ENCODE data around the gene TGFBR3.

The TGFBR3 gene

DNA sequence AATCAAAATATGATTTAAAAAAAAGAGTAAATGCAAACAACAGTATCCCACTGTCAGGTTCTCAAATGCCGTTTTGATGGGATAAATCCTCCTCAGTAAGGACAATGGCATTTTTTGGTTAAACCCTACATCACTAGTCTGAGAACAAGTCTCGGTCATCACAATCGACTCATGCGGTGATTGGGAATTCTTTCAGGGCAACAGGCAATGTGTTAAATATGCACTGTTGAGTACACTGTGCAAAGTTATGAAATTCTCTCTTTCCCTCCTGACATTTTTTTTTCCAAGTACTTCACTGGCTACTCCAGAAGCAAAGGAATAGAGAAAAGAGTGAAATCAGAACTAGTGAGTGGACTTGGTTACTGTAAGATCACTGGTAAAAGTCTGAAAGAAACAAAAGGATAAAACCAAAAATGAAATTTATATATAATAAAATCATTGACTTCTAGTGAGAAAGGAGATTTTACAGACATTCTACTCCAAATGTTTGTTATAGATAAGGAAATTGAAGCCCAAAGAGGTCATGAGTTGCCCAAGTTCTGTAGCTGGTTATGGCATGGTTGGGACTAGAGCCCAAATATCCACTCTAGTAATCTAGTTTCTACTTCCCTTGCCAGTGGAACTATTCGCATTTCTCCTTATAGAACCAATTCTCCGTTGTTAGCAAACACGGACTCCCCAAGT, 111.3 kb downstream of the TGFBR3 start:
- no peak for DNase-seq

DNA sequence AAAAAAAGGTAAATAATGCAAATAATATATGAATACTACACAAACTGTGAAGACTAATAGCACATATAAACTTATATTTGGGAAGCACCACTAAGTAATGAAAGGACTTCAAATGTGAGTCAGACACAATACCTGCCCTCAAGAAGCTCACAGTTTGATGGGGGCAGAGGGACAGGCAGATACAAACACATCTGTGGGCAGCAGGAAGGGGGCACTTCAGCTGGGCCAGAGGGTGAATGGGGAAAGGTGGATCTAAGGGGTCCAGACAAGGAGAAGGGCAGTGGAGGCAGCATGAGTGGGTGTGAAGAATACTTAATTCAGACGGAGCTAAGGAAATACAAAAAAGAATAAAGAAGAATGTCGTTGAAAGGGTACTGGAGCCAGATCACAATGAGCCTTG, 114.2 kb downstream of the TGFBR3 start:
- DNase-seq, result no peak

DNA sequence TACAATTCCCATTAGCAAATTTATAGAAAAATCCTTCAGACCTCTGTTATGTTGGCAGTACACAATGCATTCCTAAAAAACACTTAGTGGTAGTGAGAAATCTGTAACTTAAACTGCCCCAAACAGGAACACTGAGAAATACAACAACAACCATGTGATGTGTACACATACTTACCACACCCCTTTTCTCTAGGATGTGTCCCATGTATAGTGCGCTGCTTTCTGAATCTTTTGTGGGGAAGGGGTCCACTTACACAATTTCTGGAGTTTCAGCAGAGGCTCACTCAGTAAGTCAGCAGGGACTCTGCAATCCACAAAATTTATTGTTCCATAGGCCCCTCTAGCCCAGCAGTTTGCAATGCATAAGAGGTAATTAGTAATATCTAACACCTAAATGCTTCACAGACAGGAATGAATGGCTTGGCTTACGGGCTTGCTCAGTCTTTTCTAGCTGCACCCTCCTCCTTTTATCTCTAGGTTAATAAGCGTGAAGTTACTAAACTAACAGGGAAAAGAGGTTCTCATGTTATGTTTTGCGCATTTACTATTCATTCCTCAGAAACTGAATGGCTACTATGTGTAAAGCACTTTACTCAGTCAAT, 115.2 kb downstream of the TGFBR3 start:
- no peak for DNase-seq

DNA sequence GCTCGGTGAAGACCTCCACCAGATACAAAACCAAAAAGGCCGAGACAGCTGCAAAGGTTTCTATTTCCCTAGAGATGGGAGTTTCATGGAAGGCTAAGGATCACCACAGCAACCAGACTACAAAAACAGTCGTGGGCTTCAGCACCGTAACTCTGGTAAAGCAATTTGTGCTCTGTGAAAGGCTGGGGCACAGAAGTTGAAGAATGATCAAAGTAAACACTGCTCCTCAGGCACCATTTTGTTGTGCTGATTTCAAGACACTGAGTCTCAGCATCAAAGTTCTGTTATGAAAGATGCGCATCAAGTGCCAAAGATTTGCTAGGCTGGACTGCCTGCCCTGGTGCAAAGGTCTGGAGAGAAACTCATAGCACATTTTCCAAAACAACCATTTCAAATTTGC, 116.2 kb downstream of the TGFBR3 start:
- no peak for DNase-seq

DNA sequence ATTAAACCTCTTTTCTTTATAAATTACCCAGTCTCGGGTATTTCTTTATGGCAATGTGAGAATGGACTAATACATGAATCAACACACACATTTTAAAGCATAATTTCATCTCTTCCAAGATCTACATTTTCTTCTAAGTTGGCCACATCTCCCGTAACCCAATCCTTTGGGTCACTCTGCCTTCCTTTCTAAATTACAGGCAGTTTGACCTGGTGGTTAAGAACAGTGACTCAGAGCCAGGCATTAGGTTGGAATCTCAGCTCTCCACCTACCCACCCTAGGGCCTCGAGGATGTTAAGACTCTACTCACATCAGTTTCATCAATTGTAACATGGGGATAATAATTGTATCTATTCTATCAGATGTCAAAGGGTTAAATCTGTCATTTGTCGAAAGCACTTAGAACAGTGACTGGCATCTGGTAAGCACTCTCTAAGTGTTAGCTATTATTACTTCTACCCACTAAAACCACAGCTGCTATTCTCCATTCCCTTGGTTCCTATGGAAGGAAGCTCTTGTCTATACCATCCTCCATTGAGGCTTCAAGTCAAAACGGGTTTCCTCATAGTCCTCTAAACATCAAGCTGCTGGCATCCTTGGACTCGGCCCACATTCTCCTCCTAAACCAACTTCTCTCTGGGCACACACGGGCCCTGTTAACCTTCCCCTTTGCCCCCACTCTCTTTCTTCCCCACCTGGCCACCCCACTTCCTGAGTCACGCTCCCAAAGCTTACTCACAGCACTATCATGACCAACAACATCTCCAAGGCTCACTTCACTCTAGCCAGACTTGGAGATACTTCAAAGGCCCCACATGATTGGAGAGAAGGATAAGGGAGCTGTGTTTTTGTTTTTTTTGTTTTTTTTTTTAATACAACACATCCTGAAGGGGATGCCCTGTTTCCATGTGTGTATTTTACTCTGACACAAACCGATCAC, 116.9 kb downstream of the TGFBR3 start:
- DNase-seq, result no peak

DNA sequence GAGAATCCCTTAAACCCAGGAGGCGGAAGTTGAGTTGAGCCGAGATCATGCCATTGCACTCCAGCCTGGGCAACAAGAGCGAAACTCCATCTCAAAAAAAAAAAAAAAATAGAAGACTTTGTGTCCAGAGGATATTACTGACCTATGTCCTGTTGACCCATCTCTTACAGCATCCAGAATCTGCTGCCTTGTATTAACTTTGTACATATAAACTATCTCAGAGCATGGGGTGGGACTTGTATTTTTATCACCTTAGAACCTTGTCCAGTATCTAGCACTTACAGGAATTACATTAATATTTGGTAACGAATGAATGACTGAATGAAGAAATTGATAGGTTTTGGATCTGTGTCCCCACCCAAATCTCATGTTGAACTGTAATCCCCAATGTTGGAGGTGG, 117.8 kb downstream of the TGFBR3 start:
- no peak for DNase-seq

DNA sequence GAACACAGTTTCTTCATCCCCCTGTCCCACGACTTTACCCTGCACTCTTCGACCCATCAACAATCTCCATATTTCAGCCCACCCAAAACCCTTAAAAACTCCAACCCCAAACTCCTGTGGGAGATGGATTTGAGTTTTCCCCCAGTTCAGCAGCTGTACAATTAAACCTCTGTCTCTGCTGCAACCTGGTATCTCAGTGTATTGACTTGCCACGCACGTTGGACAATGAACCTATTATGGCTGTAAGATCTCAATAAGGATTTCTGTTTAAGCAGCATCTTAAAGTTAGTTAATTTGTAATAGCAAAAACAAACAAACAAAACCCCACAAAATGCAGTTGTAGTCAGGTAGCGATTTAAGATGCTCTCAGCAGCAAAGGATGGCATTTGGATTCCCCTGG, 119.1 kb downstream of the TGFBR3 start:
- DNase-seq, result no peak

DNA sequence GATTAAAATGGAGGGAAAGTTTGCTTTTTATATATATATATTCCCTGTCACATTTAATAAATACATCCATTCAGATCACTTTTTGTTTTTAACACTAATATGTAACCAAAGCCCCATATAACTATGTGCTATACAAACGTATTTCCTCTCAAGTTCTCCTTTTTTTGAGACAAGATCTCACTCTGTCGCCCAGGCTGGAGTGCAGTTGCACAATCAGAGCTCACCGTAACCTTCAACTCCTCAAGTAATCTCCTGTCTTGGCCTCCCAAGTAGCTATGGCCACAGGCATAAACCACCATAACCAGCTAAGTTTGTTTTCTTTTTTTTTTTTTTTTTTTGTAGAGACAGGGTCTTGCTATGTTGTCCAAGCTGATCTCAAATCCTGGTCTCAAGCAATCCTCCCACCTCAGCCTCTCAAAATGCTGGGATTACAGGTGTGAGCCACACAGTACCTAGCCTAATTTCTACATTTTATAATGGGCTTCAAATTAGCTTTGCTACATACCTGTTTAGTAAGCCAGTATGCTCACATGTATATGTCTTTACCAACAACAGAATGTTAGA, 120.0 kb downstream of the TGFBR3 start:
- DNase-seq, result no peak

DNA sequence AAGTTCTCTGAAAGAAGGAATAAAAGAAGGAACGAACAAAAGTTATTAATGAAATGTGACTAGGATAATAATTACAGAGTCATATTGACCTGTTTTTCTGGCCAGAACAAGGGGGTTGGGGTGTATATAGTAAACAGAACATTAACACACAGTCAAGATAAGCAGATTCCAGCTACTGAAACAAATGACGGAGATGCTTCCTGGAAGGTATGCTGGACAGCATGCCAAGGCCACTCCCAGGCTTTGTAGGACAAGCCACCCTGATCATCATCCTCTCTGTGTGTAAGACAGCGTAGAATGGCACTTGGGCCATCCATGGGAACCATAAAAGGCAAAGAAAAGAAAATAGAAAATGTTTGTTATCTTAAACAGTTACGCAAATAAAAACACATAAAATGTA, 120.7 kb downstream of the TGFBR3 start:
- DNase-seq, result no peak

DNA sequence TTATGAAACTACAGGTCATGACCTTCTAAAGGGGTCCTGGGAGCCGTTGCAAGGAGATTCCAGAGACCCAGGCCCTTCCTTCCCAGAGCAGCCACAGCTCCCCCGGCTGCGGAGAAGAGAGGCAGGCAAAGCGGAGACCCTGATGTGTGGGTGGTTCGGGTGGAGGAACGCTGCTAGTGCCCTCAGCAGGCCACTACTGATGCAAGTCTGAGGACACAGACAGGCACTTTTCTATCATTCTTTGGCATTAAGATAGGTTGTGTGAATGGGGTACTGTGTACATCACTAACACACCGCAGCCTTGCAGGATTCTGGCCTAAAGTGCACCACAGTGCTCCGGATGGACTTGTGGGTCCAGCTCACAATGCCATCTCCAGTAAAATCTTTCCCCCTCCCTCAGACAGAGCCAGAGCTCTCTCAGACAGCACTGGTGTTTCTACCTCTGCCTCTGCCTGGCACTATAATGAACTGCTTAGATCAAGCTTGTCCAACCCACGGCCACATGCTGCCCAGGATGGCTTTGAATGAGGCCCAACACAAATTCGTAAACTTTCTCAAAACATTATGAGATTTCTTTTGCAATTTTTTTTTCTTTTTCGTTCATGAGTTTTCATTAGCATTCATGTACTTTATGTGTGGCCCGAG, 121.4 kb downstream of the TGFBR3 start:
- DNase-seq, result no peak

DNA sequence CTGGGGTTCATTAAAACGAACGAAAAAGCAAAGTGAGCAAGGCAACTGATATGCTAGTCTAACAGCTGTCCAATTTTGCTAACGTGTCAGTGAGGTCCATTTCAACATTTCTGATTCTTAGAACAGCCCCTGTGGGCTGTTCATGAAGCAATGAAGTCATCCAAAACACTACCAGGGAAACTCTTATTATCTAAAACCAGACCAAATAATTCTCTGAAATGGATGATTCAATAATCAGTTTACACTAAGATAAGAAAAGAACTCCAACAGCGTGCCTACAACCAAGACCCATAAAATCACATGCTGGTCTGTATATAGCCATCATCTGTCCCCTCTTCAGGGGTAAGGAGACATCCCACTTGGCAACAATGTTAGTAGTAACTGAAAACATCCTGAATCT, 122.7 kb downstream of the TGFBR3 start:
- peak; percentile 62 for DNase-seq

DNA sequence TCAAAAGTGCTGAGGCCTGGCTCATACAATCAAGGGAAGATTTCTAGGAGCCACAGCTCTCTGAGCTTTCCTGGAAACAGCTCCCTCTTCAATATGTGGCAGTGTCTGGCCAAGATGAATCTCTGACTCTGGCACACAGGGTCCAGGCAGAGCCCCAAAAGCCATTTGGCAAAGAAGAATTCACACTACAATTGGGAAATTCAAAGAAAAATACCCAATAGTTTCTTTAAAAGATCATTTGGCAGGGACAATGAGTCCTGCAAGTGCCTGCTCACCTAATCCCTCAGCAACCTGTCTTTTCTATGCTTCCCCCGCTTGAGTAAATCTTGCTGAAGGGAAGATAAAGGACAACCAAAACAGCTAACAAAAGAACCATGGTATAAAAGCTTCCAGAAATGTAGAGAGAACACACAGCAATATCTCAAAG, 124.6 kb downstream of the TGFBR3 start:
- no peak for DNase-seq

DNA sequence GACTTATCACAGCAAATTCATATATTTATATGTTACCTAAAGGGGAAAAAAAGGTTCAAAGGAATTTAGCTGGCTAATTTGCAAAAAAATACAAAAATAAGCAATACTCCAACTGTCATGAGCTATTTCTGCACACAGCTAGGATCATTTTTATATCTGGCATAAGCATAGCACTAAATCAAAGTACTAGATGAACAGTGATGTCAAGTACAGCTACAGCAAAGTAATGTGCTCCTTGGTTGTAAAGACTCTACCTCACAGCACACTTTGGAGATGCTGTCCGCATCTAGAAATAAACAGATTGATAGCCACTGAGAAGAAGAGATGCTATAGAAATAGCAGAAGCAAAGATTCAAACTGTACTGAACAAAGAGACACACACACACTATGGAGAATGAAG, 125.4 kb downstream of the TGFBR3 start:
- DNase-seq, result no peak

DNA sequence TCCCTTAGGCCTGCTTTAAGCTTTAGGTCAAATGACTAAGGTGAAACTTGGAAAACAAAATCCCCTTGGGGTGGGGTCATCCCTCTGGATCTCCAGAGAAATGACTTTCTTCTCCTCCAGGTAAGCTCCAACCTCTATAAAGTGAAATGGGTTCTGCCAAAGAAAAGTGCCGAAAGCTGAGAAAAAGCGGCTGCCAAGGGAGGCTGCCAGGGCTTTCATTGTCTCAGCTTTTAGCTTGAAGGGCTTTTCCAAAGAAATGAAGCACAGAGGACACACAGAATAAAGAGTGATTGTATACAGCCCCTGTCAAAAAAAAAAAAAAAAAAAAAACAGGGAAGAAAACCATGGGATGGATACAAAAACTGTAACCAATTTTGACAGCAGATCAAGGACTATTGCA, 126.9 kb downstream of the TGFBR3 start:
- DNase-seq, result no peak

DNA sequence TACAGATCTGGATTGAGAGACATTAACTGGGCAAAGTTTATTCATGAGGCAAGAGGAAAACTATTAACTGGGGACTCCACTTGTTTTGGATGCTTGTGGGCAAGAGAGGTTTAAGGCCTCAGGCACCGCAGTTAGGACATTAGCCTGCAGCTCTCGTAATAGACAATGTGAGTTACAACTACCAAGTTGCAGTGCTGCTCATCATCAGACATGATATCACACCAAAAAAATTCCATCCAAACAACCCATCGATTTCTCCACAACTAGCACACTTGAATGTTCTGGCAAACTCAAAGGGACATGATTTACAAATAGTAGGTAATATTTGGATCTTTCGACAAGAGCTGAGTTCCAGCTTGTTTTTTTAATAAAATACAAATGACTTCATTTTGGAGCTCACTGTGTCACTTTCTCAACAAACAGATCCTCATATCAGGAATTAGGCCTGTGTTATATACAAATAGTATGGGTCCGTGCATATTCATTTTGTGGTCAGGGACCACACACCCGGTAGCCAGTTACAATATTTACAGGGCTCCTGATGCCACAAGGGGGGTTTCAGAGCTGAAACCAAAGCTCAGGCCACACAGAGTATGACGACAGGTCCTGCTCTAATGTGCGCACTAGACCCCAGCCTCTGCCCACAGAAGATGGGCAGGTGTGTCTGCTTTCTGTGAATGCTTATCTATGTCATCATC, 128.0 kb downstream of the TGFBR3 start:
- DNase-seq, result no peak

DNA sequence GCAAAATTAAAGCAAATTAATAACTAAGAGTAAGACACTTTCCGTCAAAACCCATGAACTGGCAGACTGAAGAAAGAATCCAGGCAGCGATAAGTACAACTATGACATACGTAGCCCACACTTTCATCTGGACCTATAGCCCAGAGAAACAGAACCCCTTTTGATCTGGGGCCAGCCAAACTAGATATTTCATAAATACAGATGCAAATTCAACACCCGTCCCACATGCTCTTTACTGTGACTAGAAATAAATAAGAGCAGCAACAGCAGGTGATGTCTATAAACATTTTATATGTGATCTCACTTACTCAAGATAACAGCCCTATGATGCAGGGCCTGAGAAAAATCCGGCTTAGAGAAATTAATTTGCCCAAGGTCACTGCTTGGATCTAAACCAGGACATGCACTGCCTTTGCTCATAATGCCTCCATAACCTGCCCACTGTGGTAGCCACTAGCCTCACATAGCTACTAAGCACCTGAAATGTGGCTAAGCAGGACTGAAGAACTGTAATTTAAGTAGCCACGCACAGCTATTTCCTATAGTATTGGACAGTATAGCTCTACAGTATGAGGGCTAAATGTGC, 130.2 kb downstream of the TGFBR3 start:
- DNase-seq, result no peak

DNA sequence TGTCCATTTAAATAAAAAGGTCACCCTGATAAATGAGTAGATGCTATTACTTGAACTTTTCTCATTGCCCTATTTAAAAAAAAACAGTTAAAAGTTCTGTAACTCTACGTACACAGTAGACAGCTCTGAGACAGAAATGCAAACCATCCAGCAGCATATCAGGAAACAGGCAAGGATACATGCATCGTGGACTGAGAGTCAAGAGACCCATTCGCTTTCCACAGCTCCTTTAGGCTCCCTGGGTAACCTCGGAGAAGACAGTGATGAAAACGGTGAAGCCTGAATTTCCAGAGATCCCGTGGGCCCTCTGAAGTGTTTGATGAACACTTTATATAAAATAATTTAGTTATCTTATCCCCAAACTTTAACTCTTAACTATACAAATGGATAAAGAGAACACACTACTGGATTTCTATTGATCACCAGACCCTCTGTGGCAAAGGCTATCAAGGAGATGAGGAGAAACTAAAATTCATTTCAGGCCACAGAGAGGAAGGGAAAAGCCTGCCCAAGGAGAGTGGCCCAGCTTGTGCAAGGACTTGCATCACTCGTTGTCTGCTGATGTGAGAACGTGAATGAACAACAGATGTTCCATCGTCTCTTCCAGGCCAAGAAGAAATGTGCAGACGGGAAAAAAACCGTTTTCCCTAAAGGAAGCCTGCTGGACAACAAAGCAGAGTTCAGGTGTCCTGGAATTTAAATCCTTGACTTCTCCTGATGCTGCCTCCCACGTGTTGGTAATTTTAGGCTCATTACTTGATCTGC, 131.0 kb downstream of the TGFBR3 start:
- no peak for DNase-seq

DNA sequence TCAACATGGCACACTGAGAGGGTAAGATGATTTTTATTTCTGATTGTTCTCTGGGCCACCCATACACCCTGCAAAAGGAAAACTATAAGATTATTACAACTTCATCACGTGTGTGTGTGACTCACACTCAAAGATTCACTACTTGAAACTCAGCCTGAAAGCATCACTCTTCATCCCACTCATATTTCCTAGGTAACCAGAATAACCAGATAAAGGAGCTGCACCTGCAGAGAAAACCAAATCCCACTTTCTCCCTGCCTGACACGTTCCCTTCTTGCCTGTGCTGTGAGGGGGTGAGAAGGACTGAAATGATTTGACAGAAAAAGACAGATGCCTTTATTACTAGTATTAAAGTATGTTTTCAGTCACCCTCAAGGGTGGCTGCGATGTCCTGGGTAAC, 131.6 kb downstream of the TGFBR3 start:
- peak; percentile 94 for DNase-seq

DNA sequence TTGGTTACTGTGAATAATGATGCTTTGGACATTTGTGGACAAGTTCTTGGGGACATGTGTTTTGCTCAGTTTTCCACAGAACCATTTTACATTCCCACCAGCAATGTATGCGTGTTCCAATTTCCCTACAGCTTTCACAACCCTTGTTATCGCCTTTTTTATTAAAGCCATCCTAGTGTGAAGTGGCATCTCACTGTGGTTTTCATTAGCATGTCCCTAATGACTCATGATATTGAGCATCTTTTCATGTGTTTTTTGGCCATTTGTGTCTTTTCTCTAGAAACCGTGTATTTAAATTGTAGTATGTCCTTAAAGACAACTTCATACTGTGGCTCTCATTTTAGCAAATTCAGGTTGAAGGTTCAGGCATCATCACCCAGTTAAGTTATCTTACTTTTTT, 132.1 kb downstream of the TGFBR3 start:
- peak; percentile 63 for DNase-seq

DNA sequence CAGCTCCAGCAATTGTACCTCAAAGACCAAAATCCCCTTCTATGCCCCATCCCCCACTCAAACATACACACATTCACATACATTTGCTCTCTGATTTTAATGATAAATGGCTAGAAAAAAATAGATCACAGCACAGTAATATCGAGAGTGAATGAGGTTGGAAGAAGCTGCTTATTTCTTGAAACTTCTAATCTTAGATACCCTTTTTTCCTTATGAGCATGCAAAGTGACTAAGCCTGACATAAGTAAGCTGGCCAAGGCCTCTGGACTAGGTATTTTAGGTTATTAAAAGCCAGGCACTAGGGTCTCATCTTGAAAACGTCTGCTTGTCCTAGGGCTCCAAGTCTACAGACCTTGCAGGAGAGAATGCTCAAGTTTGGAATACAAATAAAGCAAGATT, 133.6 kb downstream of the TGFBR3 start:
- DNase-seq, result peak; percentile 90

DNA sequence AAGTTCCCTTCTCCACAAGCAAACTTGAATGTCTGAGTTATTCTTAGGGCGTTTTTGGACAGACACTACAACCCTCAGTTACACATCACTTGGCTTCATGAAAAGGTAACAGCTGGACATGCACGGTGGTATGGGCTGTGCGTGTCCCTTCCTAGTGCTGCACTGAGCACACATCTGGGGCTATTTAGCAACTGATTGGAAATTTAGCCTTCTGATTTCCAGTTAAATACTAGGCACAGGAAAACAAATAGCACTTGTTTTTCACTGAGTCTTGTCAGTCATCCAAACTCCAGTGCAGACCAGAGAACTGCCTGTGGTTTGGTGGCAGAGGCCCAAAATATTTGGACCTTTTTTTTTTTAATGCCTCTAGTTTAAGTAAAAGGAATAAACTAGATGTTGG, 134.7 kb downstream of the TGFBR3 start:
- no peak for DNase-seq

Data from activated CD4-positive, alpha-beta T cell treated with anti-CD3 and anti-CD28 coated beads, Interleukin-10, Interleukin-2, amounts not matched to agents 100 ng/mL and 50 ng/mL, durations not matched to agents 16 hours and 8 hours (primary cell).